ENCODE measurements around the gene FAM221A.
"Not testable (repeated sequence)": the region's sequence is repeated elsewhere in the genome, so short reads cannot be mapped to it uniquely, and the experiment has no call there.

The FAM221A gene

GRCh38 chr7:23714579-23714978 is 34.6 kb downstream of the FAM221A start:
- no peaks in the 10 kb centered on the region for H3K79me2 ChIP-seq (ENCODE audit: low read length)
- no peaks in the 10 kb centered on the region for H3K36me3 ChIP-seq (replicated peaks; ENCODE audit: low read depth, low read length)
- no peak overlapping the region for H2AFZ ChIP-seq (ENCODE audit: low read depth, low read length)
- H3K27me3 ChIP-seq (ENCODE audit: low read depth, low read length), result no peaks in the 10 kb centered on the region
- no peak overlapping the region for H3K9ac ChIP-seq (ENCODE audit: low read length)
- H4K20me1 ChIP-seq (ENCODE audit: insufficient read depth, low read length), result no peaks in the 10 kb centered on the region
- no peaks in the 10 kb centered on the region for H3K9me3 ChIP-seq (ENCODE audit: insufficient read depth, low read length)
- no peak overlapping the region for H3K4me2 ChIP-seq (ENCODE audit: low read length)
- H3K4me1 ChIP-seq (ENCODE audit: low read length), result peaks cover 9% of the 10 kb centered on the region
- TF ChIP-seq CTCF (IDR thresholded peaks at IDR 0.05; ENCODE audit: low read depth, low read length), result no peak
- TF ChIP-seq EZH2phosphoT487 (IDR thresholded peaks at IDR 0.05; ENCODE audit: low read depth), result no peak
- H3K4me3 ChIP-seq (ENCODE audit: low read length), result no peak overlapping the region
- H3K27ac ChIP-seq (ENCODE audit: low read length), result no peak overlapping the region

- peaks cover 12% of the 10 kb centered on the region for H3K4me1 ChIP-seq (ENCODE audit: low read length)
- no peaks in the 10 kb centered on the region for H4K20me1 ChIP-seq (ENCODE audit: insufficient read depth, low read length)
- no peak overlapping the region for H2AFZ ChIP-seq (ENCODE audit: low read depth, low read length)
- H3K9ac ChIP-seq (ENCODE audit: low read length), result no peak overlapping the region
- no peaks in the 10 kb centered on the region for H3K9me3 ChIP-seq (ENCODE audit: insufficient read depth, low read length)
- no peak for TF ChIP-seq EZH2phosphoT487 (IDR thresholded peaks at IDR 0.05; ENCODE audit: low read depth)
- TF ChIP-seq CTCF (IDR thresholded peaks at IDR 0.05; ENCODE audit: low read depth, low read length), result no peak
- no peaks in the 10 kb centered on the region for H3K27me3 ChIP-seq (ENCODE audit: low read depth, low read length)
- H3K4me3 ChIP-seq (ENCODE audit: low read length), result no peak overlapping the region
- no peaks in the 10 kb centered on the region for H3K79me2 ChIP-seq (ENCODE audit: low read length)
- H3K4me2 ChIP-seq (ENCODE audit: low read length), result no peak overlapping the region
- no peaks in the 10 kb centered on the region for H3K36me3 ChIP-seq (replicated peaks; ENCODE audit: low read depth, low read length)
- no peak overlapping the region for H3K27ac ChIP-seq (ENCODE audit: low read length)
These were observed 35.1 kb downstream of the FAM221A start for GRCh38 chr7:23715099-23715498.

GRCh38 chr7:23717788-23718187 is 37.8 kb downstream of the FAM221A start:
- H3K27me3 ChIP-seq (ENCODE audit: low read depth, low read length), result no peaks in the 10 kb centered on the region
- H4K20me1 ChIP-seq (ENCODE audit: insufficient read depth, low read length), result no peaks in the 10 kb centered on the region
- no peaks in the 10 kb centered on the region for H3K36me3 ChIP-seq (replicated peaks; ENCODE audit: low read depth, low read length)
- H3K27ac ChIP-seq (ENCODE audit: low read length), result no peak overlapping the region
- peaks cover 13% of the 10 kb centered on the region for H3K4me1 ChIP-seq (ENCODE audit: low read length)
- no peaks in the 10 kb centered on the region for H3K9me3 ChIP-seq (ENCODE audit: insufficient read depth, low read length)
- H3K4me2 ChIP-seq (ENCODE audit: low read length), result no peak overlapping the region
- H3K79me2 ChIP-seq (ENCODE audit: low read length), result no peaks in the 10 kb centered on the region
- no peak for TF ChIP-seq EZH2phosphoT487 (IDR thresholded peaks at IDR 0.05; ENCODE audit: low read depth)
- no peak for TF ChIP-seq CTCF (IDR thresholded peaks at IDR 0.05; ENCODE audit: low read depth, low read length)
- H3K9ac ChIP-seq (ENCODE audit: low read length), result no peak overlapping the region
- no peak overlapping the region for H2AFZ ChIP-seq (ENCODE audit: low read depth, low read length)
- H3K4me3 ChIP-seq (ENCODE audit: low read length), result no peak overlapping the region

GRCh38 chr7:23721456-23721855 is 41.5 kb downstream of the FAM221A start:
- H2AFZ ChIP-seq (ENCODE audit: low read depth, low read length), result no peak overlapping the region
- H3K27me3 ChIP-seq (ENCODE audit: low read depth, low read length), result no peaks in the 10 kb centered on the region
- no peaks in the 10 kb centered on the region for H3K79me2 ChIP-seq (ENCODE audit: low read length)
- H4K20me1 ChIP-seq (ENCODE audit: insufficient read depth, low read length), result no peaks in the 10 kb centered on the region
- no peaks in the 10 kb centered on the region for H3K36me3 ChIP-seq (replicated peaks; ENCODE audit: low read depth, low read length)
- no peak for TF ChIP-seq CTCF (IDR thresholded peaks at IDR 0.05; ENCODE audit: low read depth, low read length)
- TF ChIP-seq EZH2phosphoT487 (IDR thresholded peaks at IDR 0.05; ENCODE audit: low read depth), result no peak
- H3K4me3 ChIP-seq (ENCODE audit: low read length), result no peak overlapping the region
- no peaks in the 10 kb centered on the region for H3K9me3 ChIP-seq (ENCODE audit: insufficient read depth, low read length)
- H3K4me2 ChIP-seq (ENCODE audit: low read length), result no peak overlapping the region
- H3K9ac ChIP-seq (ENCODE audit: low read length), result no peak overlapping the region
- H3K4me1 ChIP-seq (ENCODE audit: low read length), result peaks cover 7% of the 10 kb centered on the region; the same call in 1 of the 2 replicates
- no peak overlapping the region for H3K27ac ChIP-seq (ENCODE audit: low read length)

- H3K9ac ChIP-seq (ENCODE audit: low read length); H2AFZ ChIP-seq (ENCODE audit: low read depth, low read length); H3K4me3 ChIP-seq (ENCODE audit: low read length): not testable (repeated sequence)
These were observed 42.7 kb downstream of the FAM221A start for GRCh38 chr7:23722587-23723216.

GRCh38 chr7:23724113-23724512 is 44.1 kb downstream of the FAM221A start:
- H3K4me3 ChIP-seq (ENCODE audit: low read length); H3K79me2 ChIP-seq (ENCODE audit: low read length); H4K20me1 ChIP-seq (ENCODE audit: insufficient read depth, low read length); H3K27me3 ChIP-seq (ENCODE audit: low read depth, low read length); H3K9ac ChIP-seq (ENCODE audit: low read length); H3K9me3 ChIP-seq (ENCODE audit: insufficient read depth, low read length); H2AFZ ChIP-seq (ENCODE audit: low read depth, low read length); H3K36me3 ChIP-seq (replicated peaks; ENCODE audit: low read depth, low read length); H3K4me2 ChIP-seq (ENCODE audit: low read length); H3K27ac ChIP-seq (ENCODE audit: low read length); H3K4me1 ChIP-seq (ENCODE audit: low read length): not testable (repeated sequence)

More at GRCh38 chr7:23722587-23723216, 42.7 kb downstream of the FAM221A start:
- not testable (repeated sequence) for H3K4me1 ChIP-seq (ENCODE audit: low read length); H4K20me1 ChIP-seq (ENCODE audit: insufficient read depth, low read length); H3K4me2 ChIP-seq (ENCODE audit: low read length); H3K27me3 ChIP-seq (ENCODE audit: low read depth, low read length); H3K9me3 ChIP-seq (ENCODE audit: insufficient read depth, low read length); H3K79me2 ChIP-seq (ENCODE audit: low read length); H3K36me3 ChIP-seq (replicated peaks; ENCODE audit: low read depth, low read length); H3K27ac ChIP-seq (ENCODE audit: low read length)

All from OCI-LY3 (cell line).